GM20000 (cell line): Measurements from ENCODE around the gene TEPSIN.
A peak's percentile ranks its signal among the peaks of the same experiment; 100 is the strongest.

Experiments
- DNase-seq: peaks from one replicate; pipeline ENCODE4 v3.0.0; 2012; ENCODE audit warnings: low spot score
- CTCF ChIP-seq: IDR thresholded peaks from 2 replicates; pipeline ENCODE4 v1.5.1; 2012; ENCODE audit warnings: mild to moderate bottlenecking, control low read depth; ENCODE audit errors: extremely low read depth, missing control alignments

TEPSIN gene

GRCh38 chr17:81194225-81194760 is 44.6 kb downstream of the TEPSIN start:
- no peak for TF ChIP-seq CTCF
- no peak for DNase-seq

GRCh38 chr17:81193470-81194224 is 45.2 kb downstream of the TEPSIN start:
- no peak for TF ChIP-seq CTCF

GRCh38 chr17:81193051-81193410 is 45.8 kb downstream of the TEPSIN start:
- TF ChIP-seq CTCF, result no peak
- DNase-seq, result no peak

More at GRCh38 chr17:81193470-81194224, 45.2 kb downstream of the TEPSIN start:
- DNase-seq, result peak; percentile 83

GRCh38 chr17:81192386-81193050 is 46.3 kb downstream of the TEPSIN start:
- no peak for TF ChIP-seq CTCF
- no peak for DNase-seq

- no peak for TF ChIP-seq CTCF
Observed at GRCh38 chr17:81191646-81192045, 47.2 kb downstream of the TEPSIN start.

GRCh38 chr17:81191116-81191515 is 47.7 kb downstream of the TEPSIN start:
- no peak for TF ChIP-seq CTCF

More at GRCh38 chr17:81191646-81192045, 47.2 kb downstream of the TEPSIN start:
- DNase-seq, result no peak

GRCh38 chr17:81190591-81190990 is 48.3 kb downstream of the TEPSIN start:
- no peak for TF ChIP-seq CTCF
- DNase-seq, result no peak

More at GRCh38 chr17:81191116-81191515, 47.7 kb downstream of the TEPSIN start:
- DNase-seq, result no peak
